Measurements from ENCODE around the gene PHF20. TPM values are rescaled to one million over a fixed set of nuclear protein-coding genes. Genes with fewer than 3 reads are reported as not detected.
"Not testable (repeated sequence)": the region's sequence is repeated elsewhere in the genome, so short reads cannot be mapped to it uniquely, and the experiment has no call there.

The PHF20 gene
- polyA plus RNA-seq, 5 donors, result 31.2 to 52.6 (median 41.9) TPM

GRCh38 chr20:35883778-35884540 lies 112.1 kb downstream of the PHF20 start:
- peak; percentile 26 to 46 for DNase-seq

GRCh38 chr20:35884541-35884865 lies 112.7 kb downstream of the PHF20 start:
- DNase-seq, result no peak

GRCh38 chr20:35885212-35885611 lies 113.4 kb downstream of the PHF20 start:
- DNase-seq, result no peak

GRCh38 chr20:35886537-35886936 lies 114.7 kb downstream of the PHF20 start:
- no peak for DNase-seq

- no peak for DNase-seq
Observed at GRCh38 chr20:35887393-35888064, 115.7 kb downstream of the PHF20 start.

- no peak for DNase-seq
Observed at GRCh38 chr20:35888657-35889056, 116.8 kb downstream of the PHF20 start.

GRCh38 chr20:35891375-35891774 lies 119.6 kb downstream of the PHF20 start:
- DNase-seq, result no peak

- no peak for DNase-seq
Observed at GRCh38 chr20:35892871-35893270, 121.1 kb downstream of the PHF20 start.

- DNase-seq, result no peak
Observed at GRCh38 chr20:35893942-35894341, 122.1 kb downstream of the PHF20 start.

- not testable (repeated sequence) for DNase-seq
Observed at GRCh38 chr20:35895516-35895915, 123.7 kb downstream of the PHF20 start.

- DNase-seq, result no peak
Observed at GRCh38 chr20:35899064-35899463, 127.2 kb downstream of the PHF20 start.

GRCh38 chr20:35901230-35901629 lies 129.4 kb downstream of the PHF20 start:
- DNase-seq, result not testable (repeated sequence)

- DNase-seq, result no peak
Observed at GRCh38 chr20:35901678-35902544, 130.1 kb downstream of the PHF20 start.

GRCh38 chr20:35902545-35902941 lies 130.7 kb downstream of the PHF20 start:
- no peak for DNase-seq

GRCh38 chr20:35903843-35904242 lies 132.0 kb downstream of the PHF20 start:
- no peak for DNase-seq

GRCh38 chr20:35904982-35905663 lies 133.3 kb downstream of the PHF20 start:
- no peak for DNase-seq

- no peak for DNase-seq
Observed at GRCh38 chr20:35907017-35907701, 135.3 kb downstream of the PHF20 start.

- DNase-seq, result no peak
Observed at GRCh38 chr20:35908007-35908406, 136.2 kb downstream of the PHF20 start.

- no peak for DNase-seq
Observed at GRCh38 chr20:35909176-35909575, 137.4 kb downstream of the PHF20 start.

GRCh38 chr20:35909796-35910195 lies 138.0 kb downstream of the PHF20 start:
- DNase-seq, result no peak

- no peak for DNase-seq
Observed at GRCh38 chr20:35910254-35910653, 138.4 kb downstream of the PHF20 start.

All from right lung (tissue), 5 donors.